Hindlimb muscle (tissue), 1 donor: Measurements from ENCODE around the gene PACSIN2. TPM values are rescaled to one million over a fixed set of nuclear protein-coding genes. Genes with fewer than 3 reads are reported as not detected.
"Not testable (repeated sequence)": the region's sequence is repeated elsewhere in the genome, so short reads cannot be mapped to it uniquely, and the experiment has no call there.

Source experiments
- DNase-seq: peaks from one replicate; pipeline ENCODE4 v3.0.0-alpha.2; 2013
- polyA plus RNA-seq: library from polyadenylated mRNA; unstranded; fragments of 120-200 nt; gene quantifications from one replicate; pipeline ENCODE4 v1.2.1, GENCODE V29; 2013; ENCODE audit not compliant: insufficient read length

Gene PACSIN2
- polyA plus RNA-seq, 1 donor: 28.9 TPM

DNA sequence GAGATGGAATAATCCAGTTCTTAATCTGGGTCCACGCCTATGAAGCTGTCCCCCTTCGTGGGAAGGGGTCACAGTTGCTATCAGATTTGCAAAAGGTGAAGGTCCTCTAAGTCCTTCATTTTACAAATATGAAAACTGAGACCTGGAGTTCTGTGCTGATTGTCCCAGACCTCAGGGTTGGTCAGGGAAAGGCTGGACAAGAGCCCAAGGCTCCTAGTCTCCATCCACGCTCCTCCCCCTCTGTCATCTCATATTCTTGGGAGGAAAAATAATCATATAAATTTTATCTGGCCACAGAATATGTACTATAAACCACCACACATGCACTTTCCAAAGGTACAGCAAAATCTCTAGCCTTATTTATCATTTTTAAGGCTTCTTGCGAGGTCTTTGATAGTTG lies 5.5 kb downstream of the PACSIN2 start:
- DNase-seq: no peak

- DNase-seq: no peak
These were observed 6.0 kb downstream of the PACSIN2 start for GRCh38 chr22:43008921-43009320.

DNA sequence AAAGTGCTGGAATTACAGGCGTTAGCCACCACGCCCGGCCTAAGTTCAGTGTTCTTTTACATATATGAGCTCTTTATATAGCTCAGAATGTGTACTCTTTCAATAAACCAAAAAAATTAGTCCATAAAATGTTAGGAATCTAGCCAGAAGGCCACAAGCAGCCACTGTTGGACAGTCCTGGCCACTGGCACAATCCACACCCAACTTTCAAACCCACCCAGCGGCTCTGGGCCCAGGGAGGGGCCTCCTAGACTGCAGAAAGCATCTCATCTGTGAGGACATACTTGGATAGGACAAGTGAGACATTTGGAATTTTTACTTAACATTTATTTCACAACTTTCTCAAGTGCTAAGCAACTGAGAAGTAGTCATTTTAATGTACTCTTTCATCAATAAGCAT lies 6.4 kb downstream of the PACSIN2 start:
- no peak for DNase-seq

DNA sequence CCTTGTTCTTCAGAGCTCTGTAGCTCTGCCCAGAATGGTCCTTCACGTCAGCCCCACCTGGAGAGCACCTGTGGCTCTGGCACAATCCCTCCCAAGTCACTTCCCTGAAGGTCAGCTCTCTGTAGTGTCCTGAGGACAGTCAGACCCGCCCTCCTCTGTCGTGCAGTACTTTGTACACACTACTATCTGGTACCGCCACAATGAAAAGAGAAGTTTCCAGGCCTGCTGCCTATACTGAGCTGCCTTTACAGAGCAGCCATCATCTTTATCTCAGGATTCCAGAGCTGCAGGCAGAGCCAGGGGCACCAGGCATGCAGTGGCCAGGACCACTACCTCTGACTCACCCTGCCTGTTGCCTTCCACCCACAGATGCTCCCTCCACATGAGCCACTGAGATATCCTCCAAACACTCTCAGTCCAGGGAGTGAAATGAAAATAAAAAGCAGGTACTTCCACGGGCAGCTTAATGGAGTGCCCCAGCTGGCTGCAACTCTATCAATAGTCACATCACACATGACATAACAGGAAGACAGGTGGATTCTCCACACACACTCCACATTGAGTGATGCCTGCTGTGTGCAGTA lies 7.3 kb downstream of the PACSIN2 start:
- no peak for DNase-seq

GRCh38 chr22:43006753-43007152 lies 8.2 kb downstream of the PACSIN2 start:
- no peak for DNase-seq

GRCh38 chr22:43006016-43006505 lies 8.9 kb downstream of the PACSIN2 start:
- DNase-seq: no peak

GRCh38 chr22:43005106-43005505 lies 9.8 kb downstream of the PACSIN2 start:
- no peak for DNase-seq

DNA sequence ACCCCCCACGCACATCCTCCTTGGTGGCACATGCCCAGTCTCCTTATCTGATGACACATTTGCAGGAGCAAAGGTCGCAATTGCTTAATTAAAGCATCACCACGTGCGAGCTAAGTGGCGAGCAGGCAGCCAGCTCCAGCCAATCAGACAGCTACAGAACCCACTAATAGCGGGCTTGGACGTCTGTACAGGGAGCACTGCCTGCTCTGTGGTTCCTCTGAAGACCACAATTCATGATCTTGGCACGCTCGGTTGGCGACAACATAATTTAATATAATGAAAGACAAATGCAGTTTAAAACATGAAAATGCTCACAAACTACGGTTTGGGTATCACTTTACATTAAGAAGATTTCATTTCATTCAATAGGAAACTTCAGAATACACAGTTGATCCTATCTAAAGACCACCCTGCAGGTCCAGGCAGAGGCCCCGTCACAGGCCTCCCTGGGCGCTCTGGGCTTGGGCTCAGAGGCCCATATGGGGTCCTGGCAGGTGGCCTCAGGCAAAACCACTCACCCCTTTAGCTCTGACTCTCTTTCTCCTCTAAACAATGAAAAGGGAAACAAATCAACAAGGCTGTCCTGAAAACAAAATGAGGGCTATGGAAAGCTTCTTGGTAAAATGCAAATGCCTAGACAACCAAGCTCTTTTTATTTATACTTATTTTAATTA lies 10.4 kb downstream of the PACSIN2 start:
- no peak for DNase-seq

DNA sequence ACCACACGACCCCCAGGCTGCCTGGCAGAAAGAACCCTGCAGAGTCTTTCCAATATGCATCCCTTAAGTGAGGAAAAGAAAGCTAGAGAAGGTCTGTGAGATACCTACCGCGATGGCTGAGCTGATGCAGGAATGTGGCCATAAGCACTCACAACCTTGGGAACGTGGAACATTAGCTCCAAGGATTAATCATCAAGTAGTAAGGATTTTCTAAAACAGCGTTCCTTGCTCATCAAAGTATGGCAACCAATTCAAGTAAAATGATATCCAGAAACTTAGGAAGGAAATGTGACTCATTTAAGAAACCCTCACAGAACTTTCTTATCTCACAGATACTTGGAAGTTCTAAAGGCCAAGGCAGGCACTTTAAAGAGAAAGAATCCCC lies 12.8 kb downstream of the PACSIN2 start:
- DNase-seq: no peak

GRCh38 chr22:43001271-43002201 lies 13.4 kb downstream of the PACSIN2 start:
- DNase-seq: no peak

DNA sequence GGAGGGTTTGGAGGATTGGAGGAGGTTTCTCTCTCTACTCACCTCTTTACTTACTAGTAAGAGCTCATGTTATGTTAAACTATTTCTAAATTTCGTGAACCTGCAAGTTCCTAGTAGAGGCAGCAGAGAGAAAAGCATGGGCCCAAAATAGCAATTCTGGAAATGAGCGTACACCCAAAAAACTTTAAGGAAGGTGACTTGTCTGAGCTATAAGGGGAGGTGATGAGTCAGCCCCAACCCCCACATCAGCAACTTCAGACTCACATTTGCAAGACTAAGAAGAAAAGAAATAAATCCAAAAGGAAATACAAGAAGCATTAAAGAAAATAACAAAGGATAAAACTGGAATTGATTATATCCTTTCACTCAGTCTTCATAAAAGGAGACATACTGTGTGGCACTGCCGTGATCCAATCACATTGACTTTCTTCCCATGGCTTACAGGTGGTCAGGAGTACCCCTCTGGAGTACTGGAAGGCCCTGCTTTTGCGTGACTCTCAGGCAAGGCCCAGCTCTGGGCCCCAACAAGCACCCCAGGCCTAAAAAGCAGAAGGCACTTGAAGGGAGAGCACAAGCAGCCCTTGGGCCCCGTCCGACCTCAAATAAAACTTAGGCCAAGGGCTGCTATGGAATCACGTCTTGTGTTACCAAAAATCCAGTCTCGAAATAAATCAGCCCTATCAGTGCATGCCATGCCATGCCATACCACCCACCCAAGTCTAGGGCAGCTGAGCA lies 14.3 kb downstream of the PACSIN2 start:
- no peak for DNase-seq

DNA sequence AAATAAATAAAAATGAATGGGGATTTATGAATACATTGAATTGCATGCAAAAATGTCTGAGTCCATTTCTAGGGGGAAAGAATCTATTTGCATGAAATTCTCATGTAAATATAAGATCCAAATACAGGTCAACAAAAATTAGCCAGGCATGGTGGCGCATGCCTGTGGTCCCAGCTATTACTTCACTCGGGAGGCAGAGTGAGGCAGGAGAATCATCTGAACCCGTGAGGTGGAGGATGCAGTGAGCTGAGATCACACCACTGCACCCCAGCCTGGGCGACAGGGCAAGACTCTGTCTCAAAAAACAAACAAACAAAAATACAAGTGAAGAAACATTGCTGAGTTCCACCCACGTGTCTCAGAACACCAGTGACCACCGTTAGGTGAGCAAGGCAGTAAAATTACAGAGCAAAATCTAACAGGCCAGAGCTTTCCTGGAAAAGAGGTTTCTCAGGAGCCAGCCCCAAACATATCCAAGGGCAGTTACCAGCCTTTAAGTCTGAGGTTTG lies 17.3 kb downstream of the PACSIN2 start:
- no peak for DNase-seq

DNA sequence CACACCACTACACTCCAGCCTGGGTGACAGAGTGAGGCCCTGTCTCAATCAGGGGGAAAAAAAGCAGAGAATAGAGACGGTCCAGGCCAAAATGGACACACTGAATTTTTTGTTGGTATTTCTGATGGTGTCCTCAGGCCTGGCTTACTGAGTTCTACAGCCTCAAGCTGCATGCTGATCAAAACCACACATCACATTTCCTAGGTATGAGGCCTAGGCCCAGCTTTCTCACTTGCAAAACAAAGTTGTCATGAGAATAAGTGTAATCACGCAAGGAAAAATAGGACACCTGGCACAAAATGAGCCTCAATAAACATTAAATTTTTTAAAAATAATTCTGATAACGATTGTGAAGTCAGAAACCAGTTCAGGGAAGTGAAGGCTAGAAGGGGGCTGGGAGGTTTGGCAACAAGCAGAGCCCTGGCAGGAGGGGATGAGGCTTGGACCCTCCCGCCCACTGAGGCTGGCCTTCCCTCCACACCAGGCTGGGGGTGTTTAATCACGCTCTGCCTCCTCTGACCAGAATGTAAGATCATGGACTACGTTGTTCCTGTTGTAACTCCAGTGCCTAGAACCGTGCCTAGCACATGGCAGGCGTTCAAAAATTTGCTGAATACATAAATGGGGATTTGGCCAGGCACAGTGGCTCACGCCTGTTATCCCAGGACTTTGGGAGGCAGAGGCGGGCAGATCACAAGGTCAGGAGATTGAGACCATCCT lies 18.1 kb downstream of the PACSIN2 start:
- no peak for DNase-seq

DNA sequence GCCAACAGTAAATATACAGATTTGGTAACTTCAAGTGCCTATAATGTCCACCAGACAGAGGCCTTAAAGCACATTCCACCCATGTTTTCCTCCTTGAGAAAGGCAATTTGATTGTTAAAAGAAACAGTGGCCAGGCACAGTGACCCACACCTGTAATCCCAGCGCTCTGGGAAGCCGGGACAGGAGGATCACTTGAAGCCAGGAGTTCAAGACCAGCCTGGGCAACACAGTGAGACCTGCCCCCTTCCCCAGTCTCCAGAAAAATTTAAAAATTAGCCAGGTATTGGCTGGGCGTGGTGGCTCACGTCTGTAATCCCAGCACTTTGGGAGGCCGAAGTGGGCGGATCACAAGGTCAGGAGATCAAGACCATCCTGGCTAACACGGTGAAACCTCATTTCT lies 19.3 kb downstream of the PACSIN2 start:
- DNase-seq: not testable (repeated sequence)

DNA sequence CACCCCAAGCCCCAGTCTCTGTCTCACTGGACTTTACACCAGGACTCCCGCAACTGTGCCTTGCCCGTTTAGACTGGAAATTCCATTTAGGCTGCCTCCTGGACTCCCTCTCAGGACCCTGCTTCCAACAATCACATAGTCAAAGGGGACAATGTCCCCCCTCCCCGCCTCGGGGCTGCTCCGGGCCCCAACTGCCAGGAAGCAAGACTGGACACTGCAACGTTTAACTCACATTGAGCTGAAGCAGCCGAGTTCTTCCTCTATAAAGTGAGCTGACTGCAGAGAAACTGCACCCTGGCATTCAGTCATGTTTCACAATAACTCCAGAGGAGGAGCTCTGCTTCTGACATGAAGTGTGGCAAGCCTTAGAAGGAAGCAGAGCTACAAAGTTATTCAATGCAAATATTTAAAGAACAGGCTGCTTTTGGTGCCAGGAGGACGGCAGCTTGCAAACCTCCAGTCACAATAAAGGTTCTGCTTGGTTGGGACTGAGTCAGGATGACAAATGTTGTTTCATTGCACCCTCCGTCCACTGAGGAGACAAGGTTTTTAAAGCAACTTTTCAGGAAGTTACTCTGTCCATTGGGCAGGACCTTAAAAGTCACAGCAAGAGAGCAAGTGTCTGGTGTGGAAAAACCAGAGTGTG lies 19.9 kb downstream of the PACSIN2 start:
- peak; percentile 74 for DNase-seq

DNA sequence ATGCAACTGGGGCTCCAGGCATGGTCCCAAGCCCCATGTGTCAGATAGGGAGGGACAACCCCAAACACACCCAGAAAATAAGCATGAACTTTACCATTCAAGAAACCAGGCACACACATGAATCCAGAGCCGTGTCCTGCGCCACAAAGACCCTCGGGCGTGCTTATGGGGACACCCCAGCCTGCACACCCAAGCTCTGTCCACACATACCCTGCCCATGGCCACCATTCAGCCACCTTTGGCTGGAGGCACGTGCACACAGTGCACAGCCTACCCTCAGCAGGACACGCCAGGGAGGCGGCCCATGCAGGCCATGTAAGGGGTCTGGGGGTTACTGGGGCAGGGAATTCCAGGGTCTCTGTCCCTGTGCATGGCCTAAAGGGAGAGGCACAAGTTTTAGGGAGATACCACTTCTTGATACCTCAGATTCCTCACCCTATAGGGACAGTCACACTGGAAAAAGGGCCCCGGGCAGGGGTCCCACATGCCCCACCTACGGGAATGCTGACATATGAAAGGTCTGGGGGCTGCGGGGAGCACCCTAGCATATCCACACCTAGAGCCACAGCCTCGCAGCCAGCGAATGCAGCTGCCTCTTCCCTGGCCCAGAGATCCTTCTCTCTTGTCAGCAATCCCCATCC lies 20.6 kb downstream of the PACSIN2 start:
- DNase-seq: no peak

DNA sequence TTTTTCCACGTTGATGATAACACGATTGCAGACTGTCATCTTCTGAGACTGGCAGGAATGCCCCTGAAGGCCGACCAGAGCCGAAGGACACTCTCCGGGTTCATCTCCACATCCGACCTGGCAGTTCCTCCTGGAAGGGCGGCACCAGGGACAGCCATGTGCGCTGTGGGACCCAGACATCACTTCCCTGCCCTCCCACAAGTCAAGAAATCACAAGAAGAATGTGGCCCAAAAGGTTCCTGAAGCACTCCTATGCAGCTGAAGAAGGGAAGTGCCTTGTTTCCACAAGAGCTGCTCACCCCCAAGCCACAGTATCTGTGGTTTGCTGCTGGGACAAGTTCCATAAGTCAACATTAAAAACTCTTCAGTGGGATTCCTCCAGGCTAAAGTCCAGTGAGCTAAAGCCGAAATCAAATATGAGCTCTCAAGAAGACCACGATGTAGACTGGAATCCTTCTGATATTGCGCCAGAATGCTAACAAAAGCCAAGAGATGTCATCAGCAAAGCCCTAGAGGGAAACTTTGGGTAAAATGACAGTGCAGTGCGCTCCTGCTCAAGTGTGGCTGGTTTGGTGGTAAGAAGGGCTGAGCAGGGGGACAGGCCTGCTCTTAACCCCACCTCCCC lies 21.2 kb downstream of the PACSIN2 start:
- DNase-seq: no peak

DNA sequence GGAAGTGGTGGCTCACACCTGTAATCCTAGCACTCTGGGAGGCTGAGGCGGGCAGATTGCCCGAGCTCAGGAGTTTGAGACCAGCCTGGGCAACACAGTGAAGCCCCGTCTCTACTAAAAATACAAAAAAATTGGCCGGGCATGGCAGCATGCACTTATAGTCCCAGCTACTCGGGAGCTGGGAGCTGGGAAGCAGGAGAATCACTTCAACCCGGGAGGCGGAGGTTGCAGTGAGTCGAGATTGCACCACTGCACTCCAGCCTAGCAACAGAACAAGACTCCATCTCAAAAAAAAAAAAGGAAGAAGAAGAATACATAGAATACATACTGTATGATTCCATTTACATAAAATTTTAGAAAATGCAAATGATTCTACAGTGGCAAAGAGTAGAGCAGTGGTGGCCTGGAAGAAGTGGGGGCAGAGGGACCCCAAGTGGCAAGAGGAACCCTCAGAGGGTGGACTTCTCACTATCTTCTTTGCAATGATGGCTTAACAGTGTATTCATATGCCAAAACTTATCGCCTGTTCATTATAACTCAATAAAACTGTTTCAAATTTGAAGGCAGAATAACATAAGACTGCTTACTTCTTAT lies 22.0 kb downstream of the PACSIN2 start:
- DNase-seq: no peak

DNA sequence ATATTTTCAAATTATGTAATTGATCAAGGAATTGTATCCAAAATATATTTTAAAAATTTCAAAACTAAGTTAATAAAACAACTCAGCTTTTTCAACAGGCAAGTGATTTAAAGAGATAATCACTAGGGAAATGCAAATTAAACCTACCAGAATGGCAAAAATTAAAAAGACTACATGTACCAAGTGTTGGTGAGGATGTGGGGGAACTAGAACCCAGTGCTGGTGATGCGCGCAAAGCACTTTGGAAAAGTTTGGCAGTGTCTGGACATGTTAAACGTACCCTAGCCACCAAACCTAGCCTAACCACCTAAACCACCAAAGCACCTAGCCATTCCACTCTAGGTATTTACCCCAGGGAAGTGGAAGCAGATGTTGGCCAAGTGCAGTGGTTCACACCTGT lies 22.9 kb downstream of the PACSIN2 start:
- DNase-seq: no peak
